HG03521 (cell line): Measurements from ENCODE around the gene SDK1.

Experiments
- ATAC-seq: cut with Tn5 transposase; IDR thresholded peaks from one replicate; pipeline ENCODE4 v1.9.1; 2021; ENCODE audit warnings: mild to moderate bottlenecking, moderate library complexity; ENCODE audit not compliant: unreplicated experiment

SDK1 gene

DNA sequence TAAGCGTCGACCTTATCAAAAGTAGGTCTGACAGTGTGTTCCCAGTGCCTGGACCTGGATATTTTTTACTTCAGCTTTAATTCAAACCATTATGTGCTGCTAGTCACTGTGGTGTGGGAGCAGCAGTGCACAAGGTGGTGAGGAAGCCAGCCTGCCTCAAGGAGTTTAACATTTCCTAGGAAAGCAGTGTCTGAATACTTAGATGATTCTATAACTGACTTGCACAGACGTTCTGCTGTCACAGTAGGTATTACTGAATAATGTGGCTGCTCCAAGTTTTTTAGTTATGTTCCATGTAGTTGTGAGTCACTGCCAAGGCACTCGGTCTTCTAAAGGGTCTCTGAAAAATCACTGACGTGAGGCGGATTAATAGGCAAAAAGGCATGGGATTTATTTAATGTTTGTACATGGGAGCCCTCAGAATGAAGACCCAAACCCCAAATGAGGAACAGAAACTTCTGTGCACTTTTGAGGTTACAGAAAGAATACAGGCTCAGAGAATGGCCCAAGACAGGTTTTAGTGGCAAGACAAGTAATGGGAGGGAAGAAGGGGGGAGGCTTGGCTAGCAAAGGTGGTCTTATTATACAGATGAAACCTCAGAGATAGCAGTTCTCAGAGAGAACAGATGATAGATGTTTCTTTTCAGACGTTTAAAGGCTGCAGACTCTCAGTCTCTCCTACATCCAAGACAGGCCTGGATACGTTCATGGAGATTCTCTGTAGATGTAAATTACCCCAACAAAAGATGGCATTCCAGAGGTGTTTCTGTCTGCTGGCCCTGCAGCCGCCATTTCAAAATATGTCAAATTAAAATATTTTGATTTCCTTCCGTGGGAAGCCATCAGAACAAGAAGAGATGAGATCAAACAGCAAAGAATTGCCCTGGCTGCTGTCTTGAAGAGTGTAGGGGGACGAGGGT, 209.3 kb downstream of the SDK1 start:
- no peak for ATAC-seq

DNA sequence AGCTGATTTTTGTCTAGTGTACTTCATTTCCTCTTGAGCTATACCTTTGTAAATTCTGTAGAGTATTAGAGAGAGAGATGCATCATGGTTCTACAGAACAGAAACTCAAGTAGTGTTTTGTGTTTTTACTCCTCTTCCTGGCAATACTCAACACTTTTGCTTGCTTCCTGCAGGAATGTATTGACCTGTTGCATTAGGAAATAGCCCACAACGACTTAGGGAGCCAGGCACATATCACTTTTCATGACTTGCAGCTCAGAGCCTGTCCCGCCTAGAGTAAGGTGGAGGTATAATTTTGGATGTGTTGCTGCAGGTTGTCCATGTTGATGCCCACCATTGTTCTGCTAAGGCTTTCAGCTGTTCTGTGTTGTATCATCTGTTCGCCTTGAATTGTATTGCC, 216.3 kb downstream of the SDK1 start:
- ATAC-seq: no peak

DNA sequence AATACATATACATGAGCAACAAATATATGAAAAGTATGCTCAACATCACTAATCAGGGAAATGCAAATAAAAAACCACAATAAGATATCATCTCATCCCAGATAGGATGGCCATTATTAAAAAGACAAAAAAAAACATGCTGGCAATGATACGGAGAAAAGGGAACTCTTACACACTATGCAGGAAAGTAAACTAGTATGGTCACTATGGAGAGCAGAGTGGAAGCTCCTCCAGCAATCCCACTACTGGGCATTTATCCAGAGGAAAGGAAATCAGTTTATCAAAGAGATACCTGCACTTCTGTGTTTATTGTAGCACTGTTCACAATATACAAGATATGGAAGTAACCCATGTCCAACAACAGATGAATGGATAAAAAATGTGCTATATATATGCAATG, 217.5 kb downstream of the SDK1 start:
- no peak for ATAC-seq

DNA sequence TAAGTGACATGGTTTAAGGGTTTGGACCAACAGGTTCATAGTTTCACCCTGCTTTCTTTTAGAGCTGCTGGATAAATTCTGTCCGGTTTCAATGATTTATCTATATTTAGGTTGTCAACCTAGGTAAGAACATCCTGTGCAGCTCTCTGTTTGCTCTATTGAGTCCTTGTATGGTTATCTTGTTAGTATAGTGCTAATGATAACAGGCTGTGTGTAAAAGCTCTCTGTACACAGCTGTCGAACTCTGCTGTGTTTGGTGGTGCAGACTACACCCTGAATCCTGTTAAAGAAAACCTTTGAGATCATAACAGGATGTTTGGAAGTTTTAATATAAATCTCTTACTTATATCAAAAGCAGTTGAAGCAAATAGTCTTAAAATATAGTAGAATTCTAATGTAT, 219.2 kb downstream of the SDK1 start:
- ATAC-seq: no peak

DNA sequence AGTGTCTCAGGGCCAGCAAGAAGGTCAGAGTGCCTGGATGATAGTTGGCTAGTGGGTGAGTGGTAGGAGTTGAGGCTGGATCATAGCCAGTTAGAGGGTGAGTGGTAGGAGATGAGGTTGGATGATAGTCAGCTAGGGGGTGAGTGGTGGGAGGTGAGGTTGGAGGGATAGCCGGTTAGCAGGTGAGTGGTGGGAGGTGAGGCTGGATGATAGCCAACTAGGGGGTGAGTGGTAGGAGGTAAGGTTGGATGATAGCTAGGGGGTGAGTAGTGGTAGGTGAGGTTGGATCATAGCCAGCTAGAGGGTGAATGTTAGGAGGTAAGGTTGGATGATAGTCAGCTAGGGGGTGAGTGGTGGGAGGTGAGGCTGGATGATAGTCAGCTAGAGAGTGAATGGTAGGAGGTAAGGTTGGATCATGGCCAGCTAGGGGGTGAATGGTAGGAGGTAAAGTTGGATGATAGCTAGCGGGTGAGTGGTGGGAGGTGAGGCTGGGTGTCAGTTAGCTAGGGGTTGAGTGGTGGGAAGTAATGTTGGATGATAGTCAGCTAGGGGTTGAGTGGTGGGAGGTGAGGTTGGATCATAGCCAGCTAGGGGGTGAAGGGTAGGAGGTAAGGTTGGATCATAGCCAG, 226.6 kb downstream of the SDK1 start:
- ATAC-seq: no peak

DNA sequence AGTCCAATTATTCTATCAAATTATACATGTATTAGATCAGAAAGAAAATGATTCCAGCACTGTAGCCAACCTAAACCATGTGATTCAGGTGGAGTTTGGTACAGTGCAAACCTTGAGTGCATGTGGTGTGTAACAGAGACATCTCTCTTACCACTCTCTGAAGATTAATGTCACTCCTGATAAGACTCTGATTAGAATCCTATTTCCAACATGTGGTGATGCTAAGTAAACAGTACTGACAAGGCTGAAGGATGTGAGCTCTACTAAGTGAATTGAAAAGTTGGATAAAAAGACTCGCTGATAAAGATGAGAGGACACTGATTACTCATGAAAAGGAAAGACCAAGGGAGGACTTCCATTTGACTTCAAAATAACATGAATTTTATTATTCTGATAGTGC, 232.0 kb downstream of the SDK1 start:
- no peak for ATAC-seq

DNA sequence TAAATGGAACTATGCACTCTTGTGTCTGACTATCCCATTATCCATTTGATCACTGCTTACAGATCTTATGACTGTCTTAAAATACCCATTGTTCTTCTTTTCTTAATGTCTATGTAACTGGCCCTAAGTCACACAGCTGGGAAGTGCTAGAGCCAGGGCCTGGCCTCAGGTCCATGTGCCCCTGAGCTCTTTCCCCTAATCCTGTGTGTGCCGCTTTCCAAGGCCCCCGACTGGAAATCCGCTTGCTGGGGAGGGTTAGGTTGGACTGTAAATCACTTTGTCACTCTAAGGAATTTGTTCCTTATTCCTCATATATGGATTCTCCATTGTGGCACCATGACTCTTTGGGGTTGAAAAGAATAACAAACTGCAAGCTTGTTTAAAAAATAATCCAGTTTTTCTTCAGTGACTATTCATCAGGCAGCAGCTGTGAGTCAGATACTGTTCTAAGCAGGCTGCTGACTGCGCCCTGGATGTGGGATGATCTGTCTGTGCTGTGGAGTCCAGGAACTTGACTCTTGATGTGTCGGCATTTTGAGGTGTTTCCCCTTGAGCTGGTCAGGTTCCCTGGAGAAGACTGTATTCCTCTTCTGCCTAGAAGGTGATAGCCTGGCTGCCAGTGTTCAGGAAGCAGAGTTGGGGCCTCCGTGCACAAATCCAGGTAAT, 236.3 kb downstream of the SDK1 start:
- ATAC-seq: no peak

DNA sequence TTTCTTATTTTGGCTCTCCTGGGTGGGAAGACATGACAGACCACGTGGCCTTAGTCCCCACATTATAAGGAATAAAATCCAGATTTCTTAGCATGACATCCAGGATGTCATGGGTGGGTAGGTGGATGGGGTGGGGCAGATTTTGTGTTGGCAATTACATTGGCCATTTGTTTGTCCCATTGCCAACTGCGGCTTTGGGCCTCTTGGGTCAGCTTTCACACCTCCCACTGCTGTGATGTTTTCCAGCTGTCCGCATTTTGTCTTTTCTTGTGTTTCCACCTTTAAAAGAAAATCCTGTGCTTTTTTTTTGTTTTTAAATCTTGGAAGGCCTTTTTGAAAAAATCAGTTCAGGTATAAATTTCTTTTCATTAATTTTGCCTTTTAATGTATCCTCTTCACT, 237.0 kb downstream of the SDK1 start:
- ATAC-seq: no peak

DNA sequence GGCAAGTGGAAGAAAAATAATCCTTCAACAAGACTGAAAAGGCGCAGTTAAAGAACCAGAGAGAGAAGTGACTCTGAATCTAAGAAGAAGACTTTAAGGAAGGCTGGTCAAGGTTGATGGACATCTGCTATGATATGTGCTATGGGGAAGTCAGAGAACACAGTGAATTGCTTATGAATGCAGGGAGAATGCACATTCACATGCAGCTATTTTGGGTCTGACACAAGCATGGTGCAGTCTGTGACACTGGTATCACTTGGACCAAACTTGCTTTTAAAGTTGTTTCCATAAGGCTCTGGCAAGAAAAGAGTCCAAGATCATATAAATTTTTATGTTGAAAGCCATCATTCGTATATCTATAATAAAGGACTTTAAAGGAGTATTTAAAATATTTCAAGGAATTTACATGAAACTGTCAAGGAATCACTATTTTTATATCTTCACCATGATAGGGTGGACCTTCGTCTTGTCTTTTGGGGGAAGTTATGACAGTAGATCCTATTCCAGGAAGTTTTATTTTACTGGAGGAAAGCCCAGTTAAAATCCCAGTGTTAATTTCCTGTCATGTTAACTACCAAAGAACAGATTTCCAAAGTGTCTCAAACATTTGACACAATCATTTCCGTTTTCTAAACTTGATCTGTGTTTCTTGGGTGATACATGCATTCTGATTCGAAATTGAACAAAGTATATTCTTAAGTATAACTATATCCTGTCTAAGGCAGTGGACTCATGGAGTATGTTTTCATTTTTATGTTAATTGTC, 239.6 kb downstream of the SDK1 start:
- ATAC-seq: no peak

DNA sequence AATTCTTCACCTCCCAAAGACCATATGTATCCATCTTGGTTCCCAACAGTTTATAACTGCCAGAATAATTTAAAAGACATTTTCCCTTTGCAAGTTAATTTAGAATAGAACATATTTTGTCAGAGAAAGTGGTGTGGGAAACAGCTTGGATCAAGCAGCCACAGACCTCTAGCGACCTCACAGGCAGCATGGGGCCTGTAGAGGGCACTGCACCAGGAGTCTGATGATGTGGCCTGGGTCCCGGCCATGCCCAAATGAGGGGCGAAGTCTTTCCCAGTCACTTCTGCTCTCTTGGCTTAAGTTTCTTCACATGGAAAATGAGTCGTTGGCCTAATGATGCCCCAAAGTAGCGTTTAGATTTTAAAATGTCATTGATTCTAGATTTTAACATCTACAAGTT, 243.2 kb downstream of the SDK1 start:
- ATAC-seq: no peak

DNA sequence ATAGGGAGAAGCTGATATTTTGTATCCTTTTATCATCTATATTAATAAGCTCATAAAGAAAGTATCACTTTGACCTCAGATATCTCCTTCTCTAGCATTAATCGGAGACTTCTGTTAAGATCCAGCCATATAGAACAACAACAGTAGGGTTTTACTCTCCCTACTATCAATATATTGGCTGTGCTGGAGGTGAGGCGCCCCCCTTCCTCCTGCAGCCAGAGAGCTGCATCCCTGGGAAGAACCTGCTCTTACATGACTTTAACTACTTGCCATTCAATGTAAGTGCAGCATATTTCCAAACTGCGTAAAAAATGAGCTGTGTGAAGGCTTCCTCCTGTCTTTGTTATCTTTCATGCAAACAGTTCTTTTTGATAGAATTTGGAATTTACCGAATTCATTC, 247.8 kb downstream of the SDK1 start:
- ATAC-seq: no peak

DNA sequence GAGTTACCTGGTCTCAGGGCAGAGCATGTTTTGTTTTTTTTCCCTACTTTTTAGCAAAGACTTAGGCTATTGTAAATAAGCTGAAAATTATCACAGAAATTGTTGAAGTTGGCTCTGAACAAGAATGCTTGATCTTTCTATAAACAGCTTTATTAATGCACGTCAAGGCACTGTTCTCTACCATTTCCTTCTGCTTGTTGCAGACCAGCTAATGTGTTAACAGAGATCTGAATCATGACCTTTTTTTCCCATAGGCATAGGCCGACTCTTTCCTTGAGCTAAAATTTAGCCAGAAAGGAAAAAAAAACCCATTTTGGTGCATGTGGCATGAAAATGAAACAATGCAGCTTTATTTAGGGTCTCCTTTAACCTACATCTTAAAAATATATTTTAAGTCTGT, 248.5 kb downstream of the SDK1 start:
- ATAC-seq: no peak

DNA sequence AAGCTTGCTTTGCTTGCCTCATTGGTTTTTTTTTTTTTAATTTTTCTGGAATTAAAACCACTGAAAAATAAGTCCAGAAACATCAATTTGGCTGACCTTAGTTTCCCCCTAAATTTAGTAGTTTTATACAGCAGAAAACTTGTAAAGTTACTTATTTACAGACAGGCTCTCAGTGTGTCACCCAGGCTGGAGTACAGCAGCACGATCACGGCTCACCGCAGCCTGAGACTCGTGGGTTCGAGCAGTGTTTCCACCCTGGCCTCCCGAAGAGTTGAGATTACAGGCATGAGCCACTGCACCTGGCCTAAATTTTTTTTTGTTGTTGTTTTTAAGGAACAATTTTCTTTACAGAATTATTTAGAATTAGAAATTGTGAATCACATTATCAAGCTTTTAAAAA, 250.5 kb downstream of the SDK1 start:
- no peak for ATAC-seq

DNA sequence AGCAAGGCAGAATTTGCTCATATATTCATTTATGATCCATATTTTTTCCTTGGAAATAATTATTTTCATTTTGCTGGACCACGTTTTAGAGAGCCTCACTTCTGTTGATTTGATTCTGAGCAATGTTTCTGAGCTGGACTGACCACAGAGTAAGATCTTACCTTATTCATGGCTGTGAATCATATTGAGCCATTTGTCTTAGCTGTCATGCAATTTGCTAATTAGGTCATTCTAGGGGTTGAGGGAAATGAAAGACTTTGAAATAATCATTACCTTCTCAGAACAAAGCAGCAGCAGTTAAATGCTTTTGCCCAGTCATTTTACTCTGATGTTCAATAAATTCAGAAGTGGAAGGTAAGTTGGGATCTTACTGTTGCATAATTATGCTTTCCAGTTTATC, 251.4 kb downstream of the SDK1 start:
- no peak for ATAC-seq

DNA sequence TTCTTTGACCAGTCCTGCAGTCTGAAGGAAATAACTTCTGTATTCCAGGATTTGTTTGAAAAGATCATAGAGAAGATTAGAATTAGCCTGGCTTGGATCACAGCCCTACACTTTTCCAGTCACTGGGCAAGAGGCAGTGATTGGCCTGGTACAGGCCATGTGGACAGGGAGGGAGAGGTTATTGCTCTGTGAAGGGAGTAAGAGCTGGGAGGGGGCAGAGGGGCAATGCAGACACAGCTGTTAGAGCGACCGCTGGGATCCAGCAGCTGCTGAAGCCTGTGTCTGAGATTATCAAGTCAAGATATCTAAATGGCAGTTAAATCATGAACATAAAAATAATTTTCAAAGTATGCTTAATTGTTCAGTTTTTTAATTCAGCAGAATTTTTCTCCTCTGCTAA, 257.3 kb downstream of the SDK1 start:
- no peak for ATAC-seq

DNA sequence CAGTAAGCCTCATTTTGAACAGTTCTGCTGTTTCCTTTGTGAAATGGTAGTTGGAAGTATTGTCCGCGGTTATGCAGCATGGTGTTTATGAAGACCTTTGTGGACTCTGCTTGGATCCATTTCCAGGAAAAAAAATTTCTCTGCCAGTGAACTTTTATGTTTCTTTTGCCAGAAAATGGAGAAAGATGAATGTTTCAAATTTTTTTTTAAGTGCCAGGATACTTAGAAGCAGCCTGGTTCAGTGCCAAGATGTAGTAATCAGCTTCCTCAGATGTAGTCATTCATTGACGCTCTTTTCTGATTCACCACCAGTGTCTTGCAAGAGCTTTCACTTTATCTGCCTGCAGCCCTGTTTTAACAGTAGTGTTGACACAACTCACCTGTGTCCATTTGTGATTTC, 258.2 kb downstream of the SDK1 start:
- no peak for ATAC-seq

DNA sequence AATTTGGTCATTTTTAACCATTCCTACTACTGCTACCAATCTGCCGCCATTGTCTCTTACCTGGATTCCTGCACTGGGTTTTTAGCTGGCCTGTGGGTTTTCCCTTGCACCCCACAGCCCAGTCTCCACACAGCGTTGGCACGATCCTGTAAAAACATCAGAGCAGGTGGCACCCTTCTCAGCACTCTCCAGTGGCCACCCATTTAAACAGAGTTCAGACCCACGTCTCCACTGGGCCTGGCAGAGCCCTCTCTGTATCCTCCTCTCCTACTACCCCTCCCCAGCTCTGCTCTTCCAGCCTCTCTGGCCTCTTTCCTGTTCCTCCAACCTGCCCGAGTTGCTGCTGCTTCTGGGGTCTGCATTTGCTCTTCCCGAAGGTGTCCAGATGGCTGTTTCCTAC, 259.4 kb downstream of the SDK1 start:
- no peak for ATAC-seq

DNA sequence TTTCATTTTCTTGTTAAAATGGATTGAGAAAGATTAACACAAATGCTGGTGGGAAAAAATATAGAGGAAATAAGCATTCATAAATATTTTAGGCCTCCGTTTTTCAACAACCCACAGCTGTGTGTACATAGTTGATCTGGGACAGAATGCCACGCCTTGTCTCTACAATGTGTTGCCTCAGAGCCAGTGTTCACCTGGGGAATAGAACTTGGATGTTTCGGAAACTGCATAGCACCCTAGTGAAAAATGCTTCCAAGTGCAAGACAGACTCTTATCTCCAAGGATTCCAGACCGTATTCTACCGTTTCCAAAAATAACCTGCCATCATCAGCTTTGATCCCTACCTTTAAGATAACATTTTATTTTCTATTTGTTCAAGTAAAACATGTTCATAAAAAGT, 260.9 kb downstream of the SDK1 start:
- ATAC-seq: no peak

DNA sequence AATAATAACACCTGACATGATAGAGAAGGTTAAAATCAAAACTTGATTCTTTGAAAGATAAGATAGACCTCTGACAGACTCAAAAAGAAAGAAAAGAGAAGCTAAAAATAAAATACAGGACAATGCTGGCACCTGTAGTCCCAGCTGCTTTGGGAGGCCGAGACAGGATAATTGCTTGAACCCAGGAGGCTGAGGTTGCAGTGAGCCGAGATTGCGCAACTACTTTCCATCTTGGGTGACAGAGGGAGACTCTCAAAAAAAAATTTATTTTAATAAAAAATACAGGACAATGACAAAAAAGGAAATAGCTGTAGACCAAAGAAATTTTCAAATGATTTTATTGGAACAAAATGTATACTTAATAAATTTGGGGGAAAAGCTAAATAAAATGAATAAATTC, 263.2 kb downstream of the SDK1 start:
- no peak for ATAC-seq

DNA sequence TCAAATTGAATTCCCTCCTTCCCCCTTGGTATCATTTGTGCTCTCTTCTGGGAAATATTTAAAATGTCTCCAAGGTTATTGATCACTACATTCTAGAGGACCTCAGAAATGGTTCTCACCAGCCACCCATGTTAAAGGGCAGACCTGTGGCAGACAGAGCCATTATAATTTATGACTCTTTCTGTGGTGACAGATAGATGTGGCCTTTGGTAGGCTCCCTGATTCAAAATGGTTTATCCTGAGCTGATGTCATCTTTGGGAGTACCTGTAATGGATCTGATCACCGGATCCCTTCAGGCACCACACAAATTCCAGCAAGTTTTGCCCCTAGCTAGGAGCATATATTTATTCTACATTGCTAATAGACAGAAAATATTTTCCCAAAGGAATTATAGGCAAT, 267.5 kb downstream of the SDK1 start:
- no peak for ATAC-seq

DNA sequence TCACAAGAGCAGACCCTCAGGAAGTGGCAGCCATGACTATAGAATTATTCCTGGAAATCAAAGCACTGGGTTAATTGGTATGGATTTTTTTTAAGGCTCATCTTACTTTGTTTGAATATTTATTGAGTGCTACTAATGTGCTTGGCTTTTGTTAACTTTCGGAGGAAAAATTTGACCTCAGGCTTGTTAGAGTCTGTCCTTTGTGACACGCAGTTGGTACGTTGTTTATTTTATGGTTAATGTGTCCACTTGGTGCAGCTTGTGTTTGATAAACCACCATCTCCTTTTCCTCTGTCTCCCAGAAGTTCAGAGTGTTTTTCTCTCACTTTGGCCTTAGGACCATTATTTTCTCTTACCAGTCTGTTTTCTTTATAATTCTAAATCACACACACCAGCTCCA, 268.6 kb downstream of the SDK1 start:
- no peak for ATAC-seq
